Measurements from ENCODE around the gene DSN1.

DSN1 gene

DNA sequence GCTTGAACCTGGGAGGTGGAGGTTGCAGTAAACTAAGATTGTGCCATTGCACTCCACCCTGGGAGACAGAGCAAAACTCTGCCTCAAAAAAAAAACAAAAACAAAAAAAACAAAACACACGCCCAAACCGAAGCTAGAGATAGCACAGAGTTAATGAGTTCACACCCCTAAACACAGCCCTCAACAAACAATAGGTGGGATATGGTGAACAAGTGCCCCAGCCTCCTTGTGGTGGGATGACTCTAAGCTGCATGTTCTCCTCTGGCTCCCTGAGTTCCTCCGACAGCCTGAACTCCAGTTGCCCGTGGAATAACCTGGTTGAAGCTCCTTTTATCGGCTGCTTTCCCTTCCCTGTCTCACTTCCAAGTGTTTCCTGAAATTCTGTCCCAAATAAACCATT lies 22.1 kb upstream of the DSN1 start:
- no peak for DNase-seq (ENCODE audit: low read depth)

DNA sequence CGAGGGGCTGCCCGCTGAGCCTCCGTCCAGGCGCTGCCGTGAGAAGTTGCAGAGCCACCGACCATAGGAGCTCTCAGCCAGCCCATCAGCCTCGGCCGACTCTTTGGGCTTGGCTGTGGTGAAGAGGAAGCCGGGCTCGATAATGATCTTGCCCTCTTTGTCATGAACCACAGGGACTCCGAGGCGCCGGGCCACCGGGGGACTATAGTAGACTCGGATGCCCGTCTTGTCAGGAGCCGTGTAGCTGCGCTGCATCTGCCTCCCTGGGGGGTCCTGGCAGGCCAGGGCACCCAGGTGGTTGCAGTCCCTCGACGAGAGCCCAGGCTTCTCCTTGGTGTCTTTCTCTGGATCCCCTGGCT lies 20.5 kb upstream of the DSN1 start:
- no peak for DNase-seq (ENCODE audit: low read depth)

DNA sequence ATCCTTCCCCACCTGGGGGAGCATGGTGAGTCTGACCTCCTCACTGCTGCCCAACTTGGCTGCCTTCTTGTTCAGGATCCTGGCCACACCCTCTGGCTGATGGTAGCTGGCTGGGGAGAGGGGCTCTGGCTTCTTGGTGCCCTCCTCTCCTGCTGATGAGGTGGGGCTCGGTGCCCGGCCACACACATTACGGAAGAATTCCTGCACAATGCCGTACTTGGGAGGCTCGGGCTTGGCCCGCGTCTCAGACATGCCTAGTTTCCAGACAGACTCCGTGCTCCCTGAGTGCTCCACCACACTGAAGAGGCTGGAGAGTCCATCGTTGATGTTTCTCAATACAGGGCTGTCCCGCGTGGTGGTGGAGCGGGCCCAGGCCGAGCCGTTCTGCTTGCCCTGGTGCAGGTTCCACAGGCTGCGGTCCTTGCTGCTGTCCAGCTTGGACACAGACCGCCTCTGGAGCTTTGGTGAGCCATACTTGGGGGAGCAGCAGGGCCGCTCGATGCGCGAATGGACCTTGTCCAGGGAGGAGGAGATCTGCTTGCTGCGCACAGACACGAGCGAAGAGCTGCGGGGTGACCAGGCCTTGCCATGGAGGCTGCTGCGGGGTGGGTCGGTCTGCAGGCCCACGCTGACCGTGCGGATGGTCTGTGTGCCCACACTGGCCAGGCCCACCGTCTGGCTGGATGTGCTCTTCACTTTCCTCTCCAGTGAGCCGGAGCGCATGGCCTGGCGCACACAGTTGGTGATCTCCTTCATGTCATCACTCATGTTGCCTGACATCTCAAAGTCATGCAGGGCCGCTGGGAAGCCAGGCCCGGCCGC lies 19.9 kb upstream of the DSN1 start:
- no peak for DNase-seq (ENCODE audit: low read depth)

DNA sequence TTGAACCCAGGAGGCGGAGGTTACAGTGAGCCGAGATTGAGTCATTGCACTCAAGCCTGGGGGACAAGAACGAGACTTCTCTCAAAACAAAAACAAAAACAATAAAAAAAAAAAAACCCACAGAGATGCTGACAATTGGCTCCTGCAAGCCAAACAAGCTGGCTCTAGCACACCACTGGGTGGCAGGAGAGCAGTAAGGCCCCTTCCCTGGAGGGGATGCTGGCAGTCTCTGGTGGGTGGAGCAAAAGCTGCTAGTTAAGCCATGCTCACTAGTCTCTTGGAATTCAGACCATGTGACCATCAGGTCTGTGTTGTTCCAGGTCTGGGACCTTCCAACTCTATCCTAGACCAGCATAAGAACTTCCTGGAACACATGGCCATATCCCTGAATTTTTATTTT lies 18.9 kb upstream of the DSN1 start:
- DNase-seq (ENCODE audit: low read depth): no peak

DNA sequence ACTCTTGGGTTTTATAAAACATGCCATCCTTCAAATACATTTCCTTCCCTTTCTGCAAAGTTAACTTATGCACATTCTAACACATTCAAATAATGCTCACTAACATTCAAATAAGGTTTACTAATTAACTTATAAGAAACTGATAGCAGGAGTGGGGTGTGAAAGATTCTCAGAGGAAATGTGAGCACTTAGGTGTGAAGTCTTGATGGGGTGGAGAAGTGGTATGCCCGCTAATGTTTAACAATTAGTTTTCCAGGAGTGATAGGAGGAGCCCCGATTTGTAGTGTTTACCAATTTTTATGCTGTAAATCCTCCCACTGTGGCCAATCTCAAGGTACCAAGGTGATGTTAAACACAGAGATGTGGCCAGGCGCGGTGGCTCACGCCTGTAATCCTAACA lies 18.3 kb upstream of the DSN1 start:
- DNase-seq (ENCODE audit: low read depth): no peak

DNA sequence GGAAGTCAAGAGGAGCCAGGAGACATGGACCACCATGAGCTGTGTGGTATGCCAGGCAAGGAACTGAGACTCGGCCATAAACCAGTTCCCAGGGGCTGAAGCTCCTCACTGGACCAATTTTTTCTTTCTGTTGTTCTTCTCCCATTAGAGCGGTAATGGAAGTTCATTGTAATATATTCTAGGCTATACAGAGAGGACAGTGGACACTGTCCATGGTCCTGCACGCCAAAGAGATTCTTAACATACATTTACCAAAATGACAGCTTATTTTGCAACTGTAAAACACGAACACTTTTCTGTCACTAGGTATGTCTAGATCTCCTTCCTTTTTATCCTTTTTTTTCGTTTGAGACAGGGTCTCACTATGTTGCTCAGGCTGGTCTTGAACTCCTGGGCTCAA lies 13.1 kb upstream of the DSN1 start:
- no peak for DNase-seq (ENCODE audit: low read depth)

DNA sequence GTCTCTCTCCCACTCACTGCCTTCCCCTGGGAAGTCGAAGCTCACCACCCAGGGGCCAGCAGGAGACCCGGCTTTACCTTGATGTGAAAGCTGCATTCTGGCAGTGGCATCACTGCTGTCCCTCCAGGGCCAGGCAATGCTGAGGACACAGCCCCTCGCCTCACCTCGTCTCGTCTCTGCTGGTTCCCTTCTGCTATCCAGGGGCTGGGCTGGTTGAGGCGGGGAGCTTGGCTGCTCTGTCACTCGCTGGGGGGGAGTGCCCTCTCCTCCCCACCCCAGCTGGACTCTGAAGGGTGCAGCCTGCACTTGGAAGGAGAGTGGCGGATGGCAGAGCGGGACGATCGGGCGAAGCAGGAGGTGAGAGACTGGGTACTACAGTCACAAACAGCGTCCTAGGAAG lies 12.7 kb upstream of the DSN1 start:
- no peak for DNase-seq (ENCODE audit: low read depth)

DNA sequence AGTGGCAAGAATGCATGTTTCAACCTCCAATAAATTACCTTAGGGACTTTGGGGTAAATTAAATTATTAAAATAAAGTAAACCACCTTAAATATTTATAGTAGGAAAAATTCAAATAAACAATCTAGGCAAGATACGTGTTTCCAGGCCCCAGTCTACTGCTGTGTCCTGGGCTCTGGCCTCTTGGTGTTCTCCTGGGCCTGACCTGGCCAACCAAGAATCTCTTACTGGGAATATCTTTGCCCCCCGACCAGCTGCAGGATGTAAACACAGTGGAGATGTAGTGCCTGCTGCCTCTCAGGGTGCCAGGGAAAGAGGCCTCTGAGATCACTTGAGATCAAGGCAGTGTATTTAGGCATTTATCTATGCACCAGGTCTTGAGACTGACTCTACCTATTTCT lies 11.7 kb upstream of the DSN1 start:
- DNase-seq (ENCODE audit: low read depth): no peak

DNA sequence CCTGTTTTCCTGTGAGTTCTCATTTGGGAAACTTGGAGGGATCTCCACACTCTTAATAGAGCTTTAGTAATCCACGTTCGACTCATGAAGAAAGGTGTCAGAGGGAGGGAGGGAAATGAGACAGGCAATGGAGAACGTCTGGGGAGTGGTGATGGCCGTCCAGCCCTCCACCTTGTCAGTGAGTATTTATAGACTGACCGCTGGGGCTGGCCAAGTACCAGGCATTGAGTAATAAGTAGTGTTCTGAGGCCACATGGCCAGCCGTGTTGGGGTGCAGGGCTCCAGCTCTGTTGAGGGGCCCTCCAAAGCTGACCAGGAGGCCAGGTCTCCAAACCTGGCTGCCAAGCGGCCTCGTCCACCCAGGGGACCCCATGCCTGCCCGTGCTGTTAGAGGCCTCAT lies 11.3 kb upstream of the DSN1 start:
- DNase-seq (ENCODE audit: low read depth): no peak

DNA sequence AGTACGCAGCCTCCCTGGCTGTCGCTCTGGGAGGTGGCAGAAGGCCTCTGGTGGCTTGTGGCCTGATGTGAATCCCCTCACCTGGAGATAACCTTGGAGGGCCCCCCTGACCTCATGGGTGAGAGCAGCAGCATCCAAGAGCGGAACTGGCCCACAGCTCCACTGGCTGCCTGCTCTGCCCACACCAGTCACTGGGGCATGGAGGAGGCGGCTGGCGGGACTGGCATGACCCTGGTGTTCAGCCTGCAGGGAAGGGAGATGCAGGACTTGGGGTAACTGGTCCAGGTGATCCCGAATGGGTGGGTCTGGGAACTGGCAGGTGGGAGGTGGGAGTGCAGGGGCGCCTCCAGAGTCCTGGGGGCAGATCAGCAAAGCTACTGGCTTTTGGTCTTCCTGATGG lies 10.6 kb upstream of the DSN1 start:
- no peak for DNase-seq (ENCODE audit: low read depth)

DNA sequence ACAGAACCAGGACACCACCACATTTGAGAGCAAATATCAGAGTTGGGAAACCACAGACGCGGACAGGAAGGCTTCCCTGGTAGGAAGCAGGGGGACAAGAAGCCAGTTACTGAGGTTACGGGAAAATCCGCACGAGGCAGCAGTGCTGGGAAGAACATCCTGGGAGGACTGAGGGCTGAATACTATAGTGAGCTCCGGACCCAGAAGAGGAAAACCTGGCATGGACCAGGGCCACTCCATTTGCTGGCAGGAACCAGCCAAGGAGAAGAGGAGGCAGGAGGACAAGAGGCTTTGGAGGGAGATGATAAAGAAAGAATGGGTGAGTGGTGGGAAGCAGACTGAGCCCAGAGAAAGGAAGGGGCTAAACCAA lies 6.1 kb upstream of the DSN1 start:
- no peak for DNase-seq (ENCODE audit: low read depth)

DNA sequence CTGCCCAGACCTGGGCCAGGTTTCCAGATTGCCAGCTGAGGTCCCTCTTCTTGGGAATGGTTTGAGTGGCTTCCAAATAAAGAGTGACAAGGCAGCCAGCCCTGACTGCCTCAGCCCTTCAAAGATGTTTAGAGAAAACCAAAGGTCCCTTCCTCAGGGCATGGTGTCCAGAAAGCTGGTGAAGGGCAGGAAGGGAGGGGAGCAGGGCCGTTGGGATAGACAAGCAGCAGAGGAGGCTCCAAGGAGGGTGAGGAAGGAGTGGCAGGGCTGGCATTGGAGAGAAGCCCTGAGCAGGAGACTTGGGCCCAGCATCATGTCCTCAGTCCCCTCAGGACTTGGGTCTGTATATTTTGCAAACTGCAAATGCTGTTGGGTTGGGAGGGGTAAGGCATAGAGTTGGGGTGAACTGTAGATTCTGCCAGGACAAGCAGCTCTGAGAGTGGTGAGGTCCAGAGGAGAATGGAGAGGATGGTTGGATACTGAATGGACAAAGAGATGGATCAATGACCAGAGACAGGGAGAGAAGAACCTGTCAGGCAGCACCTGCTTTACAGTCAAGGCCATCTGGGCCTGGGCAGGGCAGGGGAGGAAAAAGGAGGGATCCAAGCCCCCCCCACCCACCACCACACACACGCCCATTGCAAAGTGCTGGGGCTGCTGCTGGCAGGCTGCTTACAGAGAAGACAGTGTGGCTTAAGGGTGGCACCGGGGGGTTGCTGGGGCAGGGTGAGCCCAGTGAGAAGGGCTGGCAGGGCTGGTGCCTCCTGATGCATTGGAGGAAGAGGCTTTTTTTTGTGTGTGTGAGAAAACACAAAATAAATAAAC lies 5.5 kb upstream of the DSN1 start:
- DNase-seq (ENCODE audit: low read depth): no peak

DNA sequence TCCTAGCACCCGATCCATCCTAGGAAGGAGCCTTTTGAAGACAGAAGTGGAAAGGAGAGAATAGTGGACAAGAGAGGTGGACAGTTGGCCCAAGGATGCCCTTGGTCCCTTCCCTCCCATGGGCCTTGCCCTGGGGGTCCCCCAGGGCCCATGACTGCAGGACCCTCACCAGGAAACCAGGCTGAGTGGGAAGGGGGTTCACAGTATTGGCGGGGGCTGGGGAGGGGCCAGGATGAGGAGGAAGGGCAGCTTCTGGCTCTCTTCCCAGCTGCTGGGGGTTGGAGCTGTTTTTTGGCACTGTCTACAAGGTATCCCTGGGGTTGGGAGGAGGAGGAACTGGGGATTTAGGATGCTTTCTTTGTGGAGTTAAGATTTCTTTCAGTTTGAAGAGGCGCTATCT lies 4.0 kb upstream of the DSN1 start:
- no peak for DNase-seq (ENCODE audit: low read depth)

DNA sequence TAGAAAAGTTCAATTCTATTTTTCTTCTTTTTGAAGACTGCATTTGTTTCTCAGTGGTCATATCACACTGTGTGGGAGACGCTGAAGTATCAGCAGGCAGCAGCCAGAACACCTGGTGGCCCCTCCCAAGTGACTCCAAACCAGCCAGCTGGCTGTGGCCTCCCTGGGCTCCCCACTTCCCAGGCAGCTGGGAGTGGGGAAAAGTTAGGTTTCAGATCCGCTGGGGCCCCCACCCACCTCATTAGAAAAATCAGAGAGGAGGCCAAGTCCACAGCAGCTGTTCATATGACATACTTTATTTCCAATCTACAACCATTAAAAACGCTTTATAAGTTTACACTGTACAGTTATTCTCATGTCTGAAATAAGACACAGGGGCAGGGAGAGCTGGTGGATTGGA lies 3.6 kb upstream of the DSN1 start:
- no peak for DNase-seq (ENCODE audit: low read depth)

DNA sequence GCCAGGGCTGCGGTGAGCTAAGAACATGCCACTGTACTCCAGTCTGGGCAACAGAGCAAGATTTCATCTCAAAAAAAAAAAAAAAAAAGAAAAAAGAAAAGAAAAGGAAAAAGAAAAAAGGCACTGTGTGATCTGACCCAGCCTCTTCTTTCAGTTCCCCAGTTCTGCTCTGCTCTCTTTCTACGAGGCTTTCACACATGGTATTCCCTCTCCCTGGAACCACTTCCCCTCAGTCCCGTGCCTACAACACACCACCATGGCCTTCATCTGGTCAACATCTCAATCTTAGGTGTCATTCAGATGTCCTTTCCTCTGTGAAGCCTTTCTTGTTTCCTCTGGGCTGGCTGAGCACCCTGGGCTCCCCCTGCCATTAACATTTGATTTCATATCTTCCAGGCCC lies 2.3 kb upstream of the DSN1 start:
- no peak for DNase-seq (ENCODE audit: low read depth)

DNA sequence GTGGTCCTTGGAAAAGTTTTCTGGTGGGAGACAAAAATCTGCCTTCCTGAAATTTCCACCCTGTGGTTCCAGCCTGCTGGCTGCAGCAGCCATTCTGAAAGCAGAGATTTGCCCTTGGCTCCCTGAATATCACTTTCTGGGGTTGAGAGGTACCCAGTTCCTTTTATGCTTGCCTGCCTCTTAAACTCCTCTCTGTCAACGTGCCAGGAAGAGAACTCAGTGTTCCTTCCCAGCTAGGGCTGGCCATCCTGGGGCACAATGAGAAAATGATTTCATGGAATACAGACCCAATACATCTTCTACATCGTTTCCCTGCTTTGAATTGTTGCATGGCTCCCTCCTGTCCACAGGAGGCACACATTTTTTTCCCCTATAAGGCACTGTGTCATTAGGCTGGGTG lies 1.6 kb upstream of the DSN1 start:
- DNase-seq (ENCODE audit: low read depth): no peak

DNA sequence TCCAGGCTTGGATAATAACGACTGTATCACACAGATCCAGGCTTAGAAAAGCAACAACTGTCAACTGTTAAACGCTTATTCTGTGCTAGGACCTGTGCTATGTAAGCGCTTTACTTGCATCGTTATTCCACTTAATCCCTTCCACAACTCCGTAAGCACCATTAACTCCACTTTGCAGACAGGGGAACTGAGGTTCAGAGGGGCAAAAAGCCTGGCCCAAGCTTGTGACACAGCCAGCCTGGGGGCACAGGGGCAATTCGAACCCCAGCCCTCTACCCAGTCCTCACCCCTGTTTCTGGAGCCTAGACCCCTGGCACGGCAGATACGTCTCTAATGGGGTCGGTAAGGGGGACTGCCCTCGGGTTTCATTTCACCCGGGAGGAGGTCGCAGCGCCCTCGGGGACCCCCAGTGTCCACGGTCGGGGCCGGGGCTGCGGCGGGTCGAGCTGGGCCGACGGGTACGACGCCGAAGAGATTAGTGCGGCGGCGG lies 411 bp downstream of the DSN1 start:
- no peak for DNase-seq (ENCODE audit: low read depth)

DNA sequence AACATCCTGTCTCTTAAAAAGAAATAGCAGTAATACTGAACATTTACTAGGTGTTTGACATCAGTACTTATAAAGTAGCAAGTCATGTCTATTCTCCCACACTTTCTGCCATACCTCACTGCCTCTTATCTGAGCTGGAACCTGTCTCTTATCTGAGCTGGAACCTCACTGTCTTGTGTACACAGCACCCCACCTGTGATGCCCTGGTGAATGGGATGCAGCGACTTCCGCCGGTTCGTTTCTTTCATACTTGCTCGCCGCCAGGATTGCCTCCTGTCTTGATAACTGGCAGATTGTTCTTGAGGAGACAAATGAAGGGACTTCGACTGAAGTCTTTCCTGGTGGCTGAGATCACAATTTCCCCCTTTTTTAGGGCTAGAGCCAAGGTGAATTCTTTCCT lies 2.9 kb downstream of the DSN1 start:
- no peak for DNase-seq (ENCODE audit: low read depth)

DNA sequence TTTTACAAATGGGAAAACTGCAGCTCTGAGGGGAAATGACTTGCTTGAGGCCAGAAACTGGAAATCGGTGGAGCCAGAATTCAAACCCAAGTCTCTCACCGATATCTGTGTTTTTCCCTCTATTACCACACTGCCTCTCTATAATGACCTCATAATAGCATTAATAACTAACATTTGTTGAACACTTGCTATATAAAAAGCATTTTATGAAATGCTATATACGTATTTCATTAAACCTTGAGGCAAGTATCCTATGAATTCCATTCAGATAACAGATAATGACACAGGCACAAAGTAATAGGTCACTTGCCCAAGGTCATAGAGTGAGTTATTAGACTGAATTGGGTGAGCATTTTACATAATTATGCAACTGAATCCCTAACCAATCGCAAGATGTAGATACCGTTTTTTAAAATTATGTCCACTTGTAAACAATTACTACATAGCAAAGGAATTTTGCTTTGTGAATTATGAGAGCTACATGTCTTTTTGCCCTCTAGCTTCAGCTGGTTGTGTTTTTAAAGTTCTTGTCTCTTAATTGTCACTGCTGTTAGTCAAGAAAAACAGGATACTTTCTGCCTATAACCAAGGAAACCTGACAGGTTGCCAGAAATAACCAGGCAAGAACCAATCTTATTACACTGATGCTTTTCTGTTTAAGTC lies 4.7 kb downstream of the DSN1 start:
- DNase-seq (ENCODE audit: low read depth): peak; percentile 55

DNA sequence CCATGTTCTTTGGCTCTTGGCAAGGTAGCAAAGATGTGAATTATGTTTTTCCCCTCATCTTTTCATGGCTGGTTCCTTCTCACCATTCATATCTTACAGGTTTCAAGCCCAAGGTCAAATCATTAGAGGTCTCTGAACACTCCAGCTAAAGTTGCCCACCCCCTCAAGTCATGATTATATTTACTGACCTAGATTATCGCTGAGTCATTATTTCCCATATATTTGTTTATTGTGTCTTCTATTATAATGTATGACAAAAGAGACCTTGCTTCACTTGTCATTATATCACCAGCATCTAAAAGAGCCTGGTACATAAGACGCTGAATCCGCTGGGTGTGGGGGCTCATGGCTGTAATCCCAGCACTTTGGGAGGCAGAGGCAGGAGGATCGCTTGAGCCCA lies 12.4 kb downstream of the DSN1 start:
- DNase-seq (ENCODE audit: low read depth): no peak

DNA sequence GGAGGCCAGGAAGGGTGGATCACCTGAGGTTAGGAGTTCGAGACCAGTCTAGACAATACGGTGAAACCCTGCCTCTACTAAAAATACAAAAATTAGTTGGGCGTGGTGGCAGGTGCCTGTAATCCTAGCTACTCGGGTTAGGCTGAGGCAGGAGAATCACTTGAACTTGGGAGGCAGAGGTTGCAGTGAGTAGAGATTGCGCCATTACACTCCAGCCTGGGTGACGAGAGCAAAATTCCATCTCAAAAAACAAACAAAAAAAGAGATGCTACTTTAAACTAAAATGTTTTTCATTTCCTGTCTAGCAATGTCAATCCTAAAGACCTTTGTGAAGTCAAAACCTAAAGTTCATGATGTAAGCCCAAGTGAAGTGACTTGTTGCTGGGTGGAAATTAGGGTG lies 12.9 kb downstream of the DSN1 start:
- no peak for DNase-seq (ENCODE audit: low read depth)

DNA sequence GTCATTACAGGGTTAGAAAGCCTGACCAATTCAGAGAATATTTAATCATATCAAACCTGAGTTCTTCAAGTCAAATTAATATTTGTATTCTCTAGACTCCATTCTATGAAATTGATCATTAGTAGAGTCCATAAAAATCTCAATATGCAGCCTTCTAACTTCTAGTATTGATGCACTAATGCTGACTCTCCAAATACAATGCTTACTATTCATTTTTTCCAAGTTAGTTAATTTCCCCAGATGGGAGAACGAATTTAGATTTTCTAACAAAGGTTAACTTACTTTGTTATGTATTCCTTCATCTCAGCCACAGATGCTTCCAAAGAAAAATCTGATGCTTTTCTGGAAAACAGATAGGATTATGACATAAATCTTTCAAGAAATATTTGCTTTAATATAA lies 15.3 kb downstream of the DSN1 start:
- DNase-seq (ENCODE audit: low read depth): no peak

DNA sequence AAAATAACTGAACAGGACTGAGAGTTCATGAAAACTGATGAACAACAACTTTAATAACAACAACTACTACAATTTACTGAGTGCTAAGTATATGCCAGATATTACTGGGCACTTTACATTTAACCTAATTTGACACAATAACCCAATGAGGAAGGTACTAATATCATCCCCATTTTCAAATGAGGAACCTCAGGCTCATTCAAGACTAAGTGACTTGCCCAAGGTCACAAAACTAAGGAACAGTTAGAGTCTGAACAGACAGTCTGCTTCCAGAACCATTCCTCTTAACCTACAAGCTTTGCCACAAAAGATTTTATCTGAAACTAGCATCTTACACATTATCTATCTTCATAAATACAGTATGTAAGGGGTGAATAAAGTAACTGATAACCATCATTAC lies 17.1 kb downstream of the DSN1 start:
- DNase-seq (ENCODE audit: low read depth): no peak

All from GM04504 (cell line).